ENCODE results near the gene PRKAR2A. TPM values are rescaled to one million over a fixed set of nuclear protein-coding genes. Genes with fewer than 3 reads are reported as not detected.
"Not testable (repeated sequence)": the region's sequence is repeated elsewhere in the genome, so short reads cannot be mapped to it uniquely, and the experiment has no call there.

The PRKAR2A gene
- total RNA-seq, 4 donors from 2014 or later: 25.4 to 51.6 (median 35.3) TPM

- WGBS, 2 donors: 65 to 85% methylated on average over 2 of the region's 2 CpGs
- no peak for TF ChIP-seq POLR2A (IDR thresholded peaks at IDR 0.05)
- H3K9me3 ChIP-seq: no peaks in the 10 kb centered on the region
- peaks cover 0 to 5% (median 0%) of the 10 kb centered on the region in 3 donors for H3K36me3 ChIP-seq
- no peak overlapping the region for H3K27ac ChIP-seq
- no peaks in the 10 kb centered on the region for H3K27me3 ChIP-seq
- H3K4me1 ChIP-seq: peaks cover 0 to 17% (median 0%) of the 10 kb centered on the region in 3 donors
- no peak overlapping the region for H3K4me3 ChIP-seq
- intact Hi-C loops (cut with DNase I): no loop called here
- DNase-seq: no peak
These were observed 21.2 kb downstream of the PRKAR2A start for GRCh38 chr3:48826451-48826850.

GRCh38 chr3:48820612-48821324 is 26.9 kb downstream of the PRKAR2A start:
- DNase-seq: no peak
- no peaks in the 10 kb centered on the region for H3K27me3 ChIP-seq
- TF ChIP-seq, protein P1, sequence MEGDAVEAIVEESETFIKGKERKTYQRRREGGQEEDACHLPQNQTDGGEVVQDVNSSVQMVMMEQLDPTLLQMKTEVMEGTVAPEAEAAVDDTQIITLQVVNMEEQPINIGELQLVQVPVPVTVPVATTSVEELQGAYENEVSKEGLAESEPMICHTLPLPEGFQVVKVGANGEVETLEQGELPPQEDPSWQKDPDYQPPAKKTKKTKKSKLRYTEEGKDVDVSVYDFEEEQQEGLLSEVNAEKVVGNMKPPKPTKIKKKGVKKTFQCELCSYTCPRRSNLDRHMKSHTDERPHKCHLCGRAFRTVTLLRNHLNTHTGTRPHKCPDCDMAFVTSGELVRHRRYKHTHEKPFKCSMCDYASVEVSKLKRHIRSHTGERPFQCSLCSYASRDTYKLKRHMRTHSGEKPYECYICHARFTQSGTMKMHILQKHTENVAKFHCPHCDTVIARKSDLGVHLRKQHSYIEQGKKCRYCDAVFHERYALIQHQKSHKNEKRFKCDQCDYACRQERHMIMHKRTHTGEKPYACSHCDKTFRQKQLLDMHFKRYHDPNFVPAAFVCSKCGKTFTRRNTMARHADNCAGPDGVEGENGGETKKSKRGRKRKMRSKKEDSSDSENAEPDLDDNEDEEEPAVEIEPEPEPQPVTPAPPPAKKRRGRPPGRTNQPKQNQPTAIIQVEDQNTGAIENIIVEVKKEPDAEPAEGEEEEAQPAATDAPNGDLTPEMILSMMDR (IDR thresholded peaks at IDR 0.05): no peak
- no peak for TF ChIP-seq POLR2A (IDR thresholded peaks at IDR 0.05)
- H3K36me3 ChIP-seq: no peaks in the 10 kb centered on the region
- intact Hi-C loops (cut with DNase I): no loop called here
- H3K9me3 ChIP-seq: no peaks in the 10 kb centered on the region
- peaks cover 0 to 24% (median 0%) of the 10 kb centered on the region in 3 donors for H3K4me1 ChIP-seq
- WGBS, 2 donors: 77 to 81% methylated on average over 2 of the region's 2 CpGs
- H3K27ac ChIP-seq: no peak overlapping the region
- H3K4me3 ChIP-seq: no peak overlapping the region

- no peaks in the 10 kb centered on the region for H3K9me3 ChIP-seq
- H3K27ac ChIP-seq: no peak overlapping the region
- intact Hi-C loops (cut with DNase I): no loop called here
- H3K4me3 ChIP-seq: no peak overlapping the region
- H3K36me3 ChIP-seq: no peaks in the 10 kb centered on the region
- H3K4me1 ChIP-seq: peaks cover 0 to 24% (median 0%) of the 10 kb centered on the region in 3 donors
- no peaks in the 10 kb centered on the region for H3K27me3 ChIP-seq
- 89 to 95% methylated on average over 6 to 7 of the region's 7 CpGs for WGBS, 2 donors
- TF ChIP-seq, protein P1 (IDR thresholded peaks at IDR 0.05): no peak
- no peak for TF ChIP-seq POLR2A (IDR thresholded peaks at IDR 0.05)
- no peak for DNase-seq
These were observed 28.1 kb downstream of the PRKAR2A start for GRCh38 chr3:48819234-48820221.

GRCh38 chr3:48811524-48811923 is 36.1 kb downstream of the PRKAR2A start:
- Histone ChIP-seq H3K4me3 (no peak overlapping the region), H3K36me3 (no peaks in the 10 kb centered on the region), H3K27me3 (no peaks in the 10 kb centered on the region), H3K9me3 (no peaks in the 10 kb centered on the region), H3K27ac (no peak overlapping the region), H3K4me1 (peaks cover 0 to 4% (median 0%) of the 10 kb centered on the region in 3 donors)
- intact Hi-C loops (cut with DNase I): no loop called here
- no peak for DNase-seq
- TF ChIP-seq, protein P1 (IDR thresholded peaks at IDR 0.05): no peak
- no peak for TF ChIP-seq POLR2A (IDR thresholded peaks at IDR 0.05)
- WGBS, 2 donors: 80% methylated on average over 3 of the region's 3 CpGs

DNA sequence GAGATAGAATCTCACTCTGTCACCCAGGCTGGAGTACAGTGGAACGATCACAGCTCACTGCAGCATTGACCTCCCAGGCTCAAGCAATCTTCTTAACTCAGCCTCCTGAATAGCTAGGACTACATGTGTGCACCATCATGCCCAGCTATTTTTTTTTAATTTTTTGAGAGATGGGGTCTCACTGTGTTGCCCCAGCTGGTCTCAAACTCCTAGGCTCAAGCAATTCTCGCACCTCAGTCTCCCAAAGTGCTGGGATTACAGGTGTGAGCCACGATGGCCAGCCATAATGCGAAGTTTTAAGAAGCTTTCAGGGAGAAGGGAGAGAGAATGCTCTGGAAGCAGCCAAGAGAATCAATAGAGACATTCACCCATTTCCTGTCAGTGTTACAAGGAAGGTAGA is 42.7 kb downstream of the PRKAR2A start:
- Histone ChIP-seq H3K9me3 (no peaks in the 10 kb centered on the region), H3K27me3 (no peaks in the 10 kb centered on the region), H3K4me1 (peaks cover 0 to 4% (median 0%) of the 10 kb centered on the region in 3 donors), H3K4me3 (no peak overlapping the region), H3K27ac (no peak overlapping the region), H3K36me3 (peaks cover 0 to 5% (median 0%) of the 10 kb centered on the region in 3 donors)
- intact Hi-C loops (cut with DNase I): no loop called here
- TF ChIP-seq, protein P1 (IDR thresholded peaks at IDR 0.05): no peak
- no peak for TF ChIP-seq POLR2A (IDR thresholded peaks at IDR 0.05)
- WGBS, 2 donors: 92 to 94% methylated on average over 3 to 4 of the region's 4 CpGs
- no peak for DNase-seq

DNA sequence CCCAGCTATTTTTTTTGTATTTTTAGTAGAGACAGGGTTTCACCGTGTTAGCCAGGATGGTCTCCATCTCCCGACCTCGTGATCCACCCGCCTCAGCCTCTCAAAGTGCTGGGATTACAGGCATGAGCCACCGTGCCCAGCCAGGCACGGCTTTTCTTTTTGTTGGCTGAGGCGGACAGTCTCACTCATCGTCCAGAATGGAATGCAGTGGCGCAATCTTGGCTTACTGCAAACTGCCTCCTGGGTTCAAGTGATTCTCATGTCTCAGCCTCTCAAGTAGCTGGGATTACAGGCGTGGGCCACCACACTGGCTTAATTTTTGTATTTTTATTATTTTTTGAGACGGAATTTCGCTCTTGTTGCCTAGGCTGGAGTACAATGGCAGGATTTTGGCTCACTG is 46.8 kb downstream of the PRKAR2A start:
- intact Hi-C loops (cut with DNase I); DNase-seq; H3K4me1 ChIP-seq; H3K27me3 ChIP-seq; H3K4me3 ChIP-seq; H3K36me3 ChIP-seq; H3K9me3 ChIP-seq; H3K27ac ChIP-seq: not testable (repeated sequence)
- WGBS, 2 donors: 93 to 94% methylated on average over 6 to 12 of the region's 12 CpGs
